HG03442 (cell line): ENCODE data around the gene OXSR1.
A peak's percentile ranks its signal among the peaks of the same experiment; 100 is the strongest.
"Not testable (repeated sequence)": the region's sequence is repeated elsewhere in the genome, so short reads cannot be mapped to it uniquely, and the experiment has no call there.

Experiments used
- ATAC-seq: cut with Tn5 transposase; IDR thresholded peaks from one replicate; pipeline ENCODE4 v1.9.1; 2021; ENCODE audit warnings: mild to moderate bottlenecking, moderate library complexity; ENCODE audit not compliant: unreplicated experiment

Gene OXSR1

GRCh38 chr3:38163841-38164642 is 1.3 kb upstream of the OXSR1 start:
- ATAC-seq = no peak

- ATAC-seq = peak; percentile 7
These were observed 740 bp upstream of the OXSR1 start for GRCh38 chr3:38164643-38164951.

- ATAC-seq = no peak
These were observed 518 bp downstream of the OXSR1 start for GRCh38 chr3:38165722-38166387.

- no peak for ATAC-seq
These were observed 2.3 kb downstream of the OXSR1 start for GRCh38 chr3:38167591-38167990.

GRCh38 chr3:38168151-38169026 is 3.1 kb downstream of the OXSR1 start:
- no peak for ATAC-seq

GRCh38 chr3:38169027-38169317 is 3.6 kb downstream of the OXSR1 start:
- ATAC-seq = no peak

GRCh38 chr3:38170722-38171121 is 5.4 kb downstream of the OXSR1 start:
- ATAC-seq = no peak

- ATAC-seq = no peak
These were observed 6.3 kb downstream of the OXSR1 start for GRCh38 chr3:38171622-38172021.

- ATAC-seq = peak; percentile 40
These were observed 8.6 kb downstream of the OXSR1 start for GRCh38 chr3:38173834-38174418.

- ATAC-seq = no peak
These were observed 11.8 kb downstream of the OXSR1 start for GRCh38 chr3:38177181-38177580.

- no peak for ATAC-seq
These were observed 21.4 kb downstream of the OXSR1 start for GRCh38 chr3:38186781-38187180.

GRCh38 chr3:38190481-38190881 is 25.1 kb downstream of the OXSR1 start:
- no peak for ATAC-seq

- not testable (repeated sequence) for ATAC-seq
These were observed 37.6 kb downstream of the OXSR1 start for GRCh38 chr3:38202931-38203330.

- no peak for ATAC-seq
These were observed 38.4 kb downstream of the OXSR1 start for GRCh38 chr3:38203690-38204089.

- no peak for ATAC-seq
These were observed 39.5 kb downstream of the OXSR1 start for GRCh38 chr3:38204599-38205471.

- no peak for ATAC-seq
These were observed 40.1 kb downstream of the OXSR1 start for GRCh38 chr3:38205472-38205805.

GRCh38 chr3:38207254-38208003 is 42.1 kb downstream of the OXSR1 start:
- ATAC-seq = no peak

- ATAC-seq = peak; percentile 86
These were observed 44.9 kb downstream of the OXSR1 start for GRCh38 chr3:38210141-38210757.

GRCh38 chr3:38212141-38212540 is 46.8 kb downstream of the OXSR1 start:
- no peak for ATAC-seq
